Mesenchymal stem cell (in vitro differentiated cells and primary cell): ENCODE measurements around the gene NOVA1.

ENCODE experiments used
- DNase-seq: peaks from one replicate; pipeline ENCODE4 v3.0.0-alpha.2; 2013
- H2AFZ ChIP-seq: one replicate; pipeline ENCODE4 v1.6.1; 2013; ENCODE audit warnings: low read depth, mild to moderate bottlenecking, control low read depth, inconsistent platforms, low read length, moderate library complexity
- H2AK5ac ChIP-seq: 2 replicates; pipeline ENCODE4 v1.6.1; 2013; ENCODE audit warnings: low read length, moderate library complexity, mild to moderate bottlenecking, inconsistent platforms; ENCODE audit not compliant: severe bottlenecking
- H2BK120ac ChIP-seq: one replicate; pipeline ENCODE4 v1.6.1; 2013; ENCODE audit warnings: low read depth, mild to moderate bottlenecking, inconsistent platforms, low read length, moderate library complexity
- H2BK12ac ChIP-seq, 2 experiments: one replicate each; pipeline ENCODE4 v1.6.1; 2013; ENCODE audit warnings: inconsistent platforms in 2 of 2, low read length in 2 of 2, mild to moderate bottlenecking in 2 of 2, moderate library complexity in 2 of 2, control low read depth in 1 of 2
- H2BK15ac ChIP-seq: one replicate; pipeline ENCODE4 v1.6.1; 2013; ENCODE audit warnings: mild to moderate bottlenecking, low read depth, inconsistent platforms; ENCODE audit not compliant: poor library complexity, severe bottlenecking
- H2BK5ac ChIP-seq: 2 replicates; pipeline ENCODE4 v1.6.1; 2013; ENCODE audit warnings: low read depth, mild to moderate bottlenecking, low read length, control low read depth, inconsistent platforms; ENCODE audit not compliant: poor library complexity, severe bottlenecking
- H3K14ac ChIP-seq, 2 experiments: one replicate each; pipeline ENCODE4 v1.6.1; 2013; ENCODE audit warnings: inconsistent platforms in 2 of 2, low read length in 2 of 2, control low read depth in 1 of 2, mild to moderate bottlenecking in 1 of 2, moderate library complexity in 1 of 2
- H3K18ac ChIP-seq, 2 experiments: one replicate each; pipeline ENCODE4 v1.6.1; 2013; ENCODE audit warnings: inconsistent platforms in 2 of 2, low read length in 2 of 2, control low read depth in 1 of 2, low read depth in 1 of 2, mild to moderate bottlenecking in 1 of 2
- H3K23ac ChIP-seq, 2 experiments: one replicate each; pipeline ENCODE4 v1.6.1; 2013; ENCODE audit warnings: inconsistent platforms in 2 of 2, low read length in 2 of 2, mild to moderate bottlenecking in 2 of 2, moderate library complexity in 2 of 2, control low read depth in 1 of 2
- H3K27ac ChIP-seq: 2 replicates; pipeline ENCODE4 v1.5.1; 2013; ENCODE audit warnings: mild to moderate bottlenecking, moderate library complexity, low read length, control low read depth, inconsistent platforms; ENCODE audit not compliant: poor library complexity, severe bottlenecking
- H3K27me3 ChIP-seq, 2 experiments: 2 replicates each; pipeline versions ENCODE4 v1.6.1 to v1.7.0; 2013; ENCODE audit warnings: low read length in 2 of 2, mild to moderate bottlenecking in 2 of 2, moderate library complexity in 2 of 2, control low read depth in 1 of 2, inconsistent platforms in 1 of 2; ENCODE audit not compliant: control insufficient read depth in 1 of 2, insufficient read depth in 1 of 2
- H3K36me3 ChIP-seq, 2 experiments: 2 replicates each; pipeline versions ENCODE4 v1.6.1 to v1.7.0; 2013; ENCODE audit warnings: low read length in 2 of 2, control low read depth in 1 of 2, inconsistent platforms in 1 of 2, low read depth in 1 of 2, mild to moderate bottlenecking in 1 of 2; ENCODE audit not compliant: insufficient read depth in 2 of 2, control insufficient read depth in 1 of 2
- H3K4ac ChIP-seq, 2 experiments: one replicate each; pipeline ENCODE4 v1.6.1; 2013; ENCODE audit warnings: inconsistent platforms in 2 of 2, low read length in 2 of 2, mild to moderate bottlenecking in 2 of 2, moderate library complexity in 2 of 2, control low read depth in 1 of 2, low read depth in 1 of 2
- H3K4me1 ChIP-seq: 2 replicates; pipeline ENCODE4 v1.6.1; 2013; ENCODE audit warnings: low read depth, low read length, control low read depth; ENCODE audit not compliant: control insufficient read depth, insufficient read depth
- H3K4me2 ChIP-seq: 2 replicates; pipeline ENCODE4 v1.6.1; 2013; ENCODE audit warnings: low read length, mild to moderate bottlenecking, inconsistent platforms; ENCODE audit not compliant: poor library complexity, severe bottlenecking
- H3K4me3 ChIP-seq, 2 experiments: 2 replicates each; pipeline versions ENCODE4 v1.5.1 to v1.7.0; 2013; ENCODE audit warnings: low read length in 2 of 2, mild to moderate bottlenecking in 2 of 2, control low read depth in 1 of 2, low read depth in 1 of 2; ENCODE audit not compliant: insufficient read depth in 1 of 2
- H3K79me1 ChIP-seq: replicated peaks from 2 replicates; pipeline ENCODE4 v1.6.1; 2013; ENCODE audit warnings: mild to moderate bottlenecking, control low read depth, low read length, inconsistent platforms; ENCODE audit not compliant: poor library complexity, severe bottlenecking
- H3K9ac ChIP-seq: 2 replicates; pipeline ENCODE4 v1.7.0; 2013; ENCODE audit warnings: mild to moderate bottlenecking, low read length, moderate library complexity
- H3K9me3 ChIP-seq: 2 replicates; pipeline ENCODE4 v1.7.0; 2013; ENCODE audit warnings: mild to moderate bottlenecking, low read length; ENCODE audit not compliant: control insufficient read depth
- H4K8ac ChIP-seq: one replicate; pipeline ENCODE4 v1.6.1; 2013; ENCODE audit warnings: inconsistent platforms, mild to moderate bottlenecking, low read length, moderate library complexity
- H4K91ac ChIP-seq: one replicate; pipeline ENCODE4 v1.6.1; 2013; ENCODE audit warnings: mild to moderate bottlenecking, low read length, inconsistent platforms
- WGBS: methylation state at CpG from one replicate; pipeline ENCODE4 v1.1.7; 2013; ENCODE audit warnings: mixed read lengths; 5-methylcytosine and 5-hydroxymethylcytosine counted together

Gene NOVA1

GRCh38 chr14:26412421-26412820 is 185.4 kb downstream of the NOVA1 start:
- Histone ChIP-seq H3K23ac (no peak overlapping the region), H2BK5ac (no peak overlapping the region), H2BK15ac (no peak overlapping the region), H4K91ac (no peak overlapping the region), H4K8ac (no peak overlapping the region), H2AK5ac (no peak overlapping the region), H2AFZ (no peak overlapping the region), H3K27me3 (no peaks in the 10 kb centered on the region), H3K4me2 (no peak overlapping the region), H3K18ac (no peak overlapping the region), H3K36me3 (no peaks in the 10 kb centered on the region), H3K9me3 (no peaks in the 10 kb centered on the region), H3K14ac (no peak overlapping the region), H3K4me1 (no peaks in the 10 kb centered on the region), H3K4ac (no peak overlapping the region), H3K79me1 (no peaks in the 10 kb centered on the region), H2BK120ac (no peak overlapping the region), H2BK12ac (no peak overlapping the region), H3K9ac (no peak overlapping the region), H3K4me3 (no peak overlapping the region), H3K27ac (no peak overlapping the region)
- 61% methylated on average over 3 of the region's 3 CpGs for WGBS
- DNase-seq = no peak

GRCh38 chr14:26410189-26410685 is 187.6 kb downstream of the NOVA1 start:
- Histone ChIP-seq H3K9me3 (no peaks in the 10 kb centered on the region), H3K18ac (no peak overlapping the region), H2AFZ (no peak overlapping the region), H2BK5ac (no peak overlapping the region), H3K4me2 (no peak overlapping the region), H3K23ac (no peak overlapping the region), H3K27ac (no peak overlapping the region), H3K9ac (no peak overlapping the region), H2BK15ac (no peak overlapping the region), H3K4me1 (no peaks in the 10 kb centered on the region), H2BK12ac (no peak overlapping the region), H3K27me3 (no peaks in the 10 kb centered on the region), H2BK120ac (no peak overlapping the region), H3K4me3 (no peak overlapping the region), H3K14ac (no peak overlapping the region), H3K79me1 (no peaks in the 10 kb centered on the region), H3K4ac (no peak overlapping the region), H2AK5ac (no peak overlapping the region), H4K8ac (no peak overlapping the region), H4K91ac (no peak overlapping the region), H3K36me3 (no peaks in the 10 kb centered on the region)
- DNase-seq = peak; percentile 30

DNA sequence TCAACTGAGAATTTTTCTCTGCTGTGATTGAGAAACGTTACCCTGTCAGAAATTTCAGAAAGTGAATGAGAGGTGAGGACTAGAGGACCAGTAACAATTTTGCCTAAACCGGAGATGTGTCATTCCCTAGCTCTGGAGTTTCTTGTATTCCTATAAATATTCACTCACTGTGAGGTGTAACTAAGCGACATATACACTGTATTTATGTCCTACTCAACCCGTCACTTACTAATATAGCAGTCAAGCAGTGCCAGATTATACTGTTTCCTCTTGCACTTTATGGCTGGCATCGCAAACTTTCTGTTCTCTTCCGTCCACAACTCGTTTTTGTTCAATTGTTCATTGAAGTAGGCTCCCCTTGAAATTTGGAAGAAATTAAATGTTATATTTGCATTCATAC is 192.9 kb downstream of the NOVA1 start:
- H4K8ac ChIP-seq = no peak overlapping the region
- H3K79me1 ChIP-seq = no peaks in the 10 kb centered on the region
- H2BK5ac ChIP-seq = no peak overlapping the region
- H3K18ac ChIP-seq = no peak overlapping the region
- no peak overlapping the region for H3K23ac ChIP-seq
- DNase-seq = no peak
- no peaks in the 10 kb centered on the region for H3K4me1 ChIP-seq
- H2BK15ac ChIP-seq = no peak overlapping the region
- H3K27me3 ChIP-seq = no peaks in the 10 kb centered on the region
- H3K4me2 ChIP-seq = no peak overlapping the region
- no peak overlapping the region for H4K91ac ChIP-seq
- WGBS = 81% methylated on average over 5 of the region's 7 CpGs
- no peak overlapping the region for H3K27ac ChIP-seq
- H3K9me3 ChIP-seq = no peaks in the 10 kb centered on the region
- no peak overlapping the region for H2BK12ac ChIP-seq
- no peak overlapping the region for H2AK5ac ChIP-seq
- H3K9ac ChIP-seq = no peak overlapping the region
- no peaks in the 10 kb centered on the region for H3K36me3 ChIP-seq
- H3K4ac ChIP-seq = no peak overlapping the region
- no peak overlapping the region for H2BK120ac ChIP-seq
- no peak overlapping the region for H3K4me3 ChIP-seq
- no peak overlapping the region for H3K14ac ChIP-seq
- no peak overlapping the region for H2AFZ ChIP-seq

GRCh38 chr14:26403760-26404159 is 194.1 kb downstream of the NOVA1 start:
- H2BK15ac ChIP-seq = no peak overlapping the region
- H2BK120ac ChIP-seq = no peak overlapping the region
- no peak overlapping the region for H3K4me2 ChIP-seq
- no peaks in the 10 kb centered on the region for H3K79me1 ChIP-seq
- no peaks in the 10 kb centered on the region for H3K27me3 ChIP-seq
- H3K4ac ChIP-seq = no peak overlapping the region
- no peak overlapping the region for H3K27ac ChIP-seq
- H2BK5ac ChIP-seq = no peak overlapping the region
- H2AK5ac ChIP-seq = no peak overlapping the region
- no peak overlapping the region for H4K8ac ChIP-seq
- H3K18ac ChIP-seq = no peak overlapping the region
- no peaks in the 10 kb centered on the region for H3K4me1 ChIP-seq
- no peak overlapping the region for H3K14ac ChIP-seq
- no peak overlapping the region for H2AFZ ChIP-seq
- no peak overlapping the region for H4K91ac ChIP-seq
- H2BK12ac ChIP-seq = no peak overlapping the region
- H3K9me3 ChIP-seq = no peaks in the 10 kb centered on the region
- H3K23ac ChIP-seq = no peak overlapping the region
- no peak overlapping the region for H3K4me3 ChIP-seq
- 33% methylated on average over 2 of the region's 3 CpGs for WGBS
- H3K36me3 ChIP-seq = no peaks in the 10 kb centered on the region
- no peak overlapping the region for H3K9ac ChIP-seq
- DNase-seq = no peak
